HPDE6-E6E7 (cell line): Measurements from ENCODE around the gene TFDP1.
"Not testable (repeated sequence)": the region's sequence is repeated elsewhere in the genome, so short reads cannot be mapped to it uniquely, and the experiment has no call there.

ENCODE experiments used
- DNase-seq: peaks from one replicate; pipeline ENCODE4 v3.0.0; 2011; ENCODE audit warnings: missing footprints; ENCODE audit errors: extremely low spot score

TFDP1 gene

DNA sequence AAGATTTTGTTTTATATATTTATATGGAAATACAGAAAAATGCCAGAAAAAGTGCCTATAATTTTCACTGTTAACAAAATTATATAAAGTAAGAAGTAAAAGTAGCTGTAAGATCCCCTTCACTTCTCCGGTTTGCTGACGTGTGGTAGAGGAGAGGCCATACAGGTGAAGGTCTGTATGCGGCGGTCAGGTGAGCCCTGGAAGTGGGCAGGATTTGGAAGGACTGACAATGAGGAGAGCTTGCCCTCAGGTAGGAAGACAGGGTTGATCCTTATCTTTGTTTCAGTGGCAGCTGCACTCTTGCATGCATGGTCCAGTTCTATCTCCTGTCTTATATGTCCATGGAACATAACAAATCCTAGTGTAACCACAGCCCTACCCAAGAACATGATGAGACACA is 16.9 kb upstream of the TFDP1 start:
- no peak for DNase-seq

DNA sequence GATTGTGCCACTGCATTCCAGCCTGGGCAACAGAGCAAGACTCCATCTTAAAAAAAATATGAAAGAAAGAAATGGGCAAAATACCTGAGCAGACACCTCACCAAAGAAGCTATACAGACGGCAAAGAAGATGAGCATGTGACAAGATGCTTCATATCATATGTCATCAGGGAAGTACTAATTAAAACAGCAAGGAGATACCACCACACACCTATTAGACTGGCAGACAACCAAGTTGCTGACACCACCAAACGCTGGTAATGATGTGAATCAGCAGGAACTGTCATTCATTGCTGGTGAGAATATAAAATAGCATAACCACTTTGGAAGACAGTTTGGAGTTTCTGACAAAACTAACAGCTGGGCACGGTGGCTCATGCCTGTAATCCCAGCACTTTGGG is 11.5 kb upstream of the TFDP1 start:
- no peak for DNase-seq

DNA sequence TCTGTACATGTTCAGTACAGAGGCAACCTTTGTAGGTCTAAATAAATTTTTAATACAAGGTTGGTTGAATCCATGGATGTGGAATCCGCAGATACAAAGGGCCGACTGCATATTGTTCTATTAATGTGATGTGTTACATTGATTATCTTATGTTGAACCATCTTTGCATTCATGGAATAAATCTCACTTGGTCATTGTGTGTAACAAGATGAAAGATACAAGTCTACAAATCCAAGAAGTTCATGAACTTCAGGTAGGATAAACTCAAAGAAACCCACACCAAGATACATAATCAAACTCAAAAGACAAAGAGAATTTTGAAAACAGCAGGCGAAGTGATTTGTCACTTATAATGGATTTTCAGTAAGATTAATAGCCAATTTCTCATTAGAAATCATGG is 8.0 kb upstream of the TFDP1 start:
- no peak for DNase-seq

DNA sequence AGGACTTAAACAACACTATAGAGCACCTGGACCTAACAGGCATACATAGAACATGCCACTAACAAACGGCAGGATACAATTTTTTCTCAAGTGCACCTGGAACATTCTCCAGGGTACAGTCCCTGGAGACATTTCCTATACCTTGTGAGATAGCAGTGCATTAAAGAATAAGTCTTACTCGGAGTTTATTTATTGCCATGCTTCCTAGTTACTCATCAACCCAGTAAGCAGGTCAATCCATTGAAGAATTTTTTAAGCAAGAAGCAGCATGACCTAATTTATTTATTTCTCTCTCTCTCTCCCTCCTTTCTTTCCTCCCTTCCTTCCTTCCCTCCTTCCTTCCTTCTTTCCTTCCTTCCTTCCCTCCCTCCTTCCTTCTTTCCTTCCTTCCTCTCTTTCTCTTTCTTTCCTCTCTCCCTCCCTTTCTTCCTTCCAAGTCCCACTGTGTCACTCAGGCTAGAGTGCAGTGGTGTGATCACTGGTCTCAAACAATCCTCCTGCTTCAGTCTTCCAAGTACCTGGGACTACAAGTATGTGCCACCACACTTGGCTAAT is 6.6 kb upstream of the TFDP1 start:
- no peak for DNase-seq

DNA sequence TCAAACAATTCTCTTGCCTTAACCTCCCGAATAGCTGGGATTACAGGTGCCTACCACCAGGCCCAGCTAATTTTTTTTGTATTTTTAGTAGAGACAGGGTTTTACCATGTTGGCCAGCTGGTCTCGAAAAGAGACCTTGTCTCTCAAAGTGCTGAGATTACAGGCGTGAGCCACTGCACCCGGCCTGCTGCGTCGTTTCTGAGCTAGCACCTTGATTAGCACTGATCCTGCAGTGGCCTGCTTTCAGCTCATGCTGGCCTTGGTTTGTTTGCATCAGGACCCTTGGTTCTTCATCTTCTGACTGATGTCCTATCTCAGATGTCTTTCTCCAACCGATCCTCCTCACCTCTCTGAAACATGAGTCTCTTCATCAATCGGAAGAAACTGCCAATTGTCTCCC is 4.9 kb upstream of the TFDP1 start:
- DNase-seq = no peak

DNA sequence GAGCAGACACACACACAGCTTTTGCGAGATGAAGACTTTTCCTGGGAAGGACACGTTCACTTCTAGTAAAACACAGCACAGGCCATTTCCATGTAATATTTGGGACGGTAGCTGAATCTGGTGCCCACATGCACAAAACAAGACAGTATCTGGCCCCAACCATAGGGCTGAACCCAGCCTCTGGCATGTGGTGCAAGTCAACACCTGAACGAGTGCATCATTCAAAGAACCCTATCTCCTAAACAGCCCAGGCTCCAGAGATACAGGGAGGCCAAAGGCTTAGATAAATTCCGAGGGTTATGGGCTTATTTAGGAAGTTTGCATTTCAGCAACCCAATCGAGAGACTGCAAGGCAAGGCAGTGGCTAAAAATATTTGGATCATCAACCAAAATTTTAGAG is 2.7 kb upstream of the TFDP1 start:
- DNase-seq = no peak

DNA sequence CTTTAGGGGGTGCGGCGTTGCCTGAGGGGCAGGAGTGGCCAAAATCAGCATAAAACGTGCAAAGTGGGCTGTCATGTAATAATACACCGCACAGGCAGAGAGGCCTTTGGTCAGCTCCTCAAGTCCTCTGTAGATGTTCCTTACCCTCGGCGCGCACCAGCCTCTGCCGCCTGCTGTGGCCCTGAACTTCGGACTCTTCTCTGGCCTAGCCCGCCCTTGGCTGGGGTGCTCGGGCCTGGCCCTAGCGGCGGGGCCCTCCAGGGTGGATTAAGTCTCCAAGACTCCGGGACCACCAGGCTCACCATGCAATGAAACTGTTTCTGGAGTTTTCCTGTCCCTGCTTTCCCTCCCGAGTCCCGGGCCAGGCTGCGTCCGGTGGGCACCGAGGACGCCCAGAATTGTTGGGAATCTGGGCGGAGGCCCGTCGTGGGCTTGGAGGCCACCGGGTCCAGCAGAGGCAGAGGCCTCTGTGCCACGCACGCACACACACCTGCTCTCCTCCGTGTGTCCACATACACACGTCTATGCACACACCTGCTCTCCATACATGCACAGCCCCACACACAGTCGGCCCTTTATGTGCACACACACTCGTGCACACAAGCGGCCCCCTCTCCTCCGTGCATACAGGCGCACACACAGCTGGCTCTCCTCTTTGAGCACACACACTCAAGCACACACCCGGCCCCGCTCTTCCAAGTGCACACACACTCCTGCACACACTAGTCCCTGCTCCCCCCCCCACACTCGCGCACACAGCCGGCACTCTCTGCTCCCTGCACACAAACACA is 1.5 kb upstream of the TFDP1 start:
- no peak for DNase-seq

DNA sequence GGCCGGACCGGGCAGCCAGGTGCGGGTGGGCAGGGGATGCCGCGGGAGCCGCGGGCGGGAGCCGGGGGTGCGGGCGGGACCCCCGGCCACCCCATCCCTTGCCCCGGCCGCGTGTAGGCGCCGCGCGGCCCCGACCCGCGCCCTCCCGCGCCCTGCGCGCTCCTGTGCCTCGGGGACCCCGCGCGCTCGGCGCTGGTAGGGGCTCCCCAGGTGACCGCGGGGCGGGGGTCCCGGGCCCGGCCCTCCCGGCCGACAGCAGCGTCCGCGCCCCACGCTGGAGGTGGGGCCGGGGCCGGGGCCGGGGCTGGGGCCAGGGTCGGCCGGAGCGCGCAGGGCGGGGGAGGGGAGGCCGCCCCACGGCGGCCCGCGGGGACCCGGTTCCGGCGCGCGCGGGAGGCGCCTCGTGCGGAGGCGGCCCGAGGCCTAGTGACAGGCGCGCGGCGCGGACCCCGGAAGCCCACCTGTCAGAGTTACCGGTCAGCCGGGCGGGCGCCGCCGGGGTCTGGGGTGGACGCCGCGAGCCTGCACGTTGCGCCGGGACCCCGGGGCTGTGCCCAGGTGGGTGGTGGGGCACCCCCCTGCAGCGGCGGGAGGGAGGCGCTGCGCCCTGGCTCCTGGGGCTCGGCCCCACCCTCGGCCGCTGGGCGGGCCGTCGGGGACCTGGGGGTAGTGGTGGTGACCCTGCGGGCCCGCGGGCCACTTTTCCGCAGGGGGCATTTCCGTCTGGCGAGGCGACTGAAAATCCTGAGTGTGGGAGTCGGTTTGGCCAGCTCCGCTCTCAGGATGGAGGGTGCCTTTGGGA is 518 bp downstream of the TFDP1 start:
- DNase-seq = no peak

DNA sequence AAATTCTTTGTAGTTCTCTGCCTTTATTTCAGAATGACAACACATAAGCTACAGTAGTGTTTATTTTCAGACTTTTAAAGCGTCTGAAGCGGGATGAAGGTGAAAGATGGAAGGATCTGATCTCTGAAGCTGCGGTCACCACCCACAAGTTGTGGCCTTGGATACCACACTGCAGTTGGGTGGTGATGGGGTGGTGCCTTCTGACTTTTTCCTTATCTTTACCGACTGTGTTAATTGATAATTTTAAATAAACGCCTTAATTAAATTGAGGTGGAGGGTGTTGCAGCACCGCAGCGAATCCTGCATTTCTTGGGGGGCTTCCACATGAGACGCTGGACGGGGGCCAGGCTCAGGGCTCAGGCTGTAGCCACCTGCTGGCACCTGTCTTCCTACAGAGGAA is 1.3 kb downstream of the TFDP1 start:
- DNase-seq = no peak

DNA sequence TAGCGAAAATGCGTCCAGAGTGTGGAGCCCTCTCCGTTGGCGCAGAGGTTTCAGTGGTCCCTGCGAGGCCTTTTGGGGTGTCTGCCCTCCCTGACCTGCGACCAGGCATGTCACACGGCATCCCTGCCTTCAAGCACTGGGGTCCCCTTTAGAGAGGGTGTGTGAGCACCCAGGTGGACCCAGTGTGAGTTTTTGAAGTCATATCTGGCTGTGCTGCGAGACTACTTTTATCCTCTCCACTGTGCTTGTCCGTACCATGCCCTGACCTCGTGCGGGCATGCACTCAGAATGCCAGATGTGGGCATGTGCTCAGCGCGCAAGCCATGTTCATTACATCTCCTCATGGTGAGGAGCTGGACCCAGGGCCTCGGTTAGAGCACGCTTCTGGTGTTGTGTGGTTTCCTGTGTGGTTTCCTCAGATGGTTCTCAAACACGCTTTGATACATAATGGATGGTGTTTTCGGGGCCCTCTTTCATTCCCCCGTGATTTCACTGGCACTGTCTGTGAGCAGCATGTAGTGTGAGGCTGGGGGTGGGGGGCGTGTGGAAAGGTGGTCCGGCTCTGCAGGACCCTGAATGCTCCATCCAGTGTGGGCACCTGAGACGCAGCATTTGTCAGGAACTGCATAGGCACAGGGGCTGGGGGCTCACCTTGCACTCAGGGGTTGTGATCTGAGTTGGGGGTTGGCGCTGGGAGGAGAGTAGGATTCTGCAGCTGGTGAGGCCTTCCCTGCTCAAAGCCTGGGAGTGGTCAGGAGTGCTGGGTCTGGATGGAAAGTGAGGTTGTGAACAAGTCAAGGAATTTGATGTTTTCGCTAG is 2.3 kb downstream of the TFDP1 start:
- DNase-seq = no peak

DNA sequence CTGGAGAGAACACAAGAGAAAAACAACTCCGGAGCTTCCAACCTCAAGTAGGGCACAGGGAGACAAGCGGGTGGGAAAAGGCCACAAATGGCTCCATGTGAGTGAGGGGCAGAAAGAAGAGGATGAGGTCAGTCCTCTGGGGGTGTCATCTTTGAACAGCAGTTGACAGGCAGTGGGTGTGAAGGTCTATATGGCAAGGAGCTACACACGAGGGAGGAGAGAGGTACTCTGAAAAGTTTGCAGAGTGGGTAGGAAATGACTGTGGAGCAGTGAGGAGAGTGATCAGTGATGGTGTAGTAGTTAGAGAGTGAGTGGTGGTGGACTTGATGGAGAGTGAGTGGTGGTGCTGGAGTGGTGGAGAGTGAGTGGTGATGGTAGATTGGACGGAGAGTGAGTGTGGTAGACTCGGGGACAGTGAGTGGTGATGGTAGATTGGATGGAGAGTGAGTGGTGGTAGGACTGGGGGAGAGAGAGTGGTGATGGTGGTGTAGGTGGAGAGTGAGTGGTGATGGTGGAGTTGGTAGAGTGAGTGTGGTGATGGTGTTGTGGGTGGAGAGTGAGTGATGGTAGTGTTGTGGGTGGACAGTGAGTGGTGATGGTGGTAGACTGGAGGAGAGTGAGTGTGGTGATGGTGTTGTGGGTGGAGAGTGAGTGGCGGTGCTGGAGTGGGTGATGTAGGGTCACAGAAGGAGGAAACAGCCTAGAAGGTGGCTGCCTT is 4.0 kb downstream of the TFDP1 start:
- no peak for DNase-seq

DNA sequence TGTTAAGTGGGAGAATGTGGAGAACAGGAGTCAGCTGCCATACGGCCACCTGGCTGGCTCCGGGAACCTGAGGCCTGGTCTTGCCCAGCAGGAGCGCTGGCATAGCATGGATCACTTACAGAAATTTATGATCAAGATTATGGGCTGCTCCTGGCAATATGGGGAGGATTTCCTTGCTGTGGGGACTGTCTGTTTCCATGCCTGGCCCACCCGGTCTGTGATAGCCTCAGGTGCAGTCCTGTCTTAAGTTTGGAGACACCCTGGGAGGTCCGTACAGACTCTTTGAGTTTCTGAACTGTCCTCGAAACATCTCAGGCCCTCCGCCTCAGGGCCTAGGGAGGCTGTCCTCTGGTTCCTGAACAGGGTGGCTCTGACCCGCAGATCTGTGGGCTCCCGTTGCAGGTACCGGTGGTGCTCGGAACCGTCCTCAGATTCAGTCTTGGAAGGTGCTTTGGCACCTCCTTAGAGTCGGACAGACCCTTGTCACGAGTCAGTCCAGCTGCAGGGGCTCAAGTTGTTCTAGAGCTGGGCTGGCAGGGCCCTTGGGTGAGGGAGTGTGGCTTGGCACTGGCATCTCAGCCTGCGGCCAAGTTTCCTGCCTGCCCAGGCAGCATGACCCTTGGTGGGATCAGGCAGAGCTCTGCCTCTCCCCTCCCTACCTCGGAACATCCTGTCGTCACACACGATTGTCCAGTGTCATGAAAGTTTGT is 4.9 kb downstream of the TFDP1 start:
- no peak for DNase-seq

DNA sequence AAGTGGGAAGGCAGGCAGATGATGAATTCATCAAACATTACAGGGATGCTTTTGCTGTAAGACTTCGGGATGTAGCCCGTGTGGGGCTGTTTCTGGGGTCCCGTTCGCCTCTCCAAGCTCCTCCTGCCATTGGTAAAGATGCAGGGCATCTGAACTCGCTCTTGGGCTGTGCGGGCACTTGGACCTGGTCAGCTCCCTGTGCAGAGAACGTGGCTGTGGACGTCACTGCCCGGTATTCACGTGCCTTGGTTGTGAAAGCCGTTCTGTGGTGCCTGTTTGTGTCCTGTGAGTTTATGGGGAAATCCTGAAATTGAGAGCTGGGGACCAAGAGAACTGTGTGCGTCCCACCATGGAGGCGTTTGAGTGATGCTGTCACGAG is 5.4 kb downstream of the TFDP1 start:
- DNase-seq = no peak

DNA sequence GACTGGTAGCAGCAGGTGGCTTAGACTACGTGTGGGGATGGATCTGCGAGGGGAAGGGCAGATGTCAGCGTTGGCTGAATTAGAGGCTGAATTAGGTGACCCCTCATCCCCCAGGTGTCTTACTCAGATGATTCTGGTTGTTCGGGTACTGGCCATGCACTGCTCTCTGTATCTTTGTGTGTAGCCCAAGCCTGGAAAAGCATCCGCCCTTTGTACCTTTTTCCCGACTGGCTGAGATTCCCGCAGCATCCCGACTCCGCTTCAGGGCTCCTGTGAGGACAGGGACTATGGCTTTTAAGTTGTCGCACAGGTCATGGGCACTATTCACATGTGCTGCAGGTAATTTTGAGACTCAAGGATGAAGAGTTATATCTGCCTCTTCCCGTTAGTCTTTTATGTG is 7.2 kb downstream of the TFDP1 start:
- DNase-seq = no peak

DNA sequence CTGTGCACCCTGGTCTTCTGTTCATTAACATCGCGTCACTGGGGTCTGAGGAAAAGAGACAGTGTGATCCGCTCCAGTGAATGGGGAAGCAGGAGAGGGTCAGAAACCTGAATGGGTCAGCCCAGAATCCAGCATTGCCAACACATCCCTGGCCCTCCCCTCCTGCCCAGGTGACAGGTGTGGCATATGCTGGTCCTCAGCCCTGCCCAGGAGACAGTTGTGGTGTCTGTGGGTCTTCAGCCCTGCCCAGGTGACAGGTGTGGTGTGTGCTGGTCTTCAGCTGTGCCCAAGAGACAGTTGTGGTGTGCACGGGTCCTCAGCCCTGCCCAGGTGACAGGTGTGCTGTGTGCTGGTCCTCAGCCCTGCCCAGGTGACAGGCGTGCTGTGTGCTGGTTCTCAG is 8.0 kb downstream of the TFDP1 start:
- no peak for DNase-seq

DNA sequence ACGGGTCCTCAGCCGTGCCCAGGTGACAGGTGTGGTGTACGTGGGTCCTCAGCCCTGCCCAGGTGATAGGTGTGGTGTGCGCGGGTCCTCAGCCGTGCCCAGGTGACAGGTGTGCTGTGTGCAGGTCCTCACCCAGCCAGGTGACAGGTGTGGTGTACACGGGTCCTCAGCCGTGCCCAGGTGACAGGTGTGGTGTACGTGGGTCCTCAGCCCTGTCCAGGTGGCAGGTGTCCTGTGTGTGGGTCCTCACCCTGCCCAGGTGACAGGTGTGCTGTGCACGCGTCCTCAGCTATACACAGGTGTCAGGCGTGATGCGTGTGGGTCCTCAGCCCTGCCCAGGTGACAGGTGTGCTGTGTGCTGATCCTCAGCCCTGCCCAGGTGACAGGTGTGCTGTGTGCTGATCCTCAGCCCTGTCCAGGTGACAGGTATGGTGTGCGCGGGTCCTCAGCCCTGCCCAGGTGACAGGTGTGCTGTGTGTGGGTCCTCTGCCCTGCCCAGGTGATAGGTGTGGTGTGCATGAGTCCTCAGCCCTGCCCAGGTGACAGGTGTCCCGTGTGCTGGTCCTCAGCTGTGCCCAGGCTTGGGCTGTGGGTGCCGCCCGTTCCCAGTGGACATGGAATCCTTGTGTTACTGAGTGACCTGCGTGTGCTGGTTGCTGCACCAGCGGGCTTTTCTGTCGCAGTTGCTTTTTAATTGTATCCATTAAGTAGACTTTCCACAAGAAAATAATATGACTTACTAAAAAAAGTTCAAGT is 9.7 kb downstream of the TFDP1 start:
- not testable (repeated sequence) for DNase-seq

DNA sequence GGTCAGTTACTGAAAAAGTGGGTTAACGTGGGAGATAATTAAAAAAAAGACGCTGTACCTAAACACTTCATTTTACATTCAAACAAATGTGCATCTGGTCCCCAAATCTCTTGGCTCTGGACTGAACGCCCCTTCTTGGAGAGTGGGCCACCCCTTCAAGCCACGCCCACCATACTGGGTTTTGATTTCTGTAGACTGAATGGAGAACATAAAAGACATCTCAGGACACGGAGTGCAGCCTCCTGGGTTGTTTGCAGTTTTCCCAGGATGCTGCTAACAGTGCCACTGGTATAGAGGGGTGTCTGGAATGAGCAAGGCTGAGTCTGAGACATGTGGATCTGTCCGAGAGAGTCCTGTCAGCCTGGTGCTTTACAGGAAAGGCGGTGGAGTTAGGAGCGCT is 10.6 kb downstream of the TFDP1 start:
- DNase-seq = no peak

DNA sequence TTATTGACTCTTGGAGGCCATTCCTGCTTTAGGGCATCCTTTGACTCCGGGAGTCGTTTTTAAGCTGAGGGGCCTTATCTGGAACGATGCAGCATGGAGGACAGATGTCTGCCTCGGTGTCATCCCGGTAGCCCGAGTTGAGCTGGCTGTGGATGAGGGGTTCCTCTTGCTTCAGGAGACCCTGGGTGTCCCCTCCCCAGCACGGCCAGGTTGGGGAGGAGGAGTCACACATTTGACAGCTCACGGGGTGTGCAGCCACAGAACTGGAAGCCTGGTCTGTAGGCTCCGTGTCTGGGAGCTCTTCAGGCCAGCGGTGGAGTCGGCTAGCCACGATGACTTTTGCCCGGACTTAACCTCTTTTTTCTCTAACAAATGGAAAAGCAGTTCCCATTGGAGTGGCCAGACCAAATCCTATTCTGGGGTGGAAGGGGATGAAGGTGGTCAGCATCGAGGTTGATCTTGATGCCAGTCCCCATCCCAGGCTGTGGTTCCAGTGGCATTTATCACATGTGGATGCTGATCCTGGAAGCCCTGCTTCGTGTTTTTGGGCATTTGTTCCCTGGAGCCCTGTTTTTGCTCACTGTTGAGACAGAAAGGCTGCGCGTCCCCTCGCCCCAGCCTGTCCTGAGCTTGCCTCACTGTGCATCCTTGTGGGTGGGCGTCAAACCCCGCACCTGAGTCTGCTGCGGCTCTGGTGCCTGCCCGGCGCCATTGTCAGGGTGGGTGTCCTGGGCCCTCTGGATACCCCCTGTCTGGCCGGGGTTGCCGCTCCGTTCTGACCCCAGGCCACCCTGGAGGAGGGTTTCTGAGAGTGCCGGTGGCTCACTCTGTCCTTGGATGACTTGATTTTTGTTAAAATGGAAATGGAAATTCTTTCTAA is 12.0 kb downstream of the TFDP1 start:
- no peak for DNase-seq

DNA sequence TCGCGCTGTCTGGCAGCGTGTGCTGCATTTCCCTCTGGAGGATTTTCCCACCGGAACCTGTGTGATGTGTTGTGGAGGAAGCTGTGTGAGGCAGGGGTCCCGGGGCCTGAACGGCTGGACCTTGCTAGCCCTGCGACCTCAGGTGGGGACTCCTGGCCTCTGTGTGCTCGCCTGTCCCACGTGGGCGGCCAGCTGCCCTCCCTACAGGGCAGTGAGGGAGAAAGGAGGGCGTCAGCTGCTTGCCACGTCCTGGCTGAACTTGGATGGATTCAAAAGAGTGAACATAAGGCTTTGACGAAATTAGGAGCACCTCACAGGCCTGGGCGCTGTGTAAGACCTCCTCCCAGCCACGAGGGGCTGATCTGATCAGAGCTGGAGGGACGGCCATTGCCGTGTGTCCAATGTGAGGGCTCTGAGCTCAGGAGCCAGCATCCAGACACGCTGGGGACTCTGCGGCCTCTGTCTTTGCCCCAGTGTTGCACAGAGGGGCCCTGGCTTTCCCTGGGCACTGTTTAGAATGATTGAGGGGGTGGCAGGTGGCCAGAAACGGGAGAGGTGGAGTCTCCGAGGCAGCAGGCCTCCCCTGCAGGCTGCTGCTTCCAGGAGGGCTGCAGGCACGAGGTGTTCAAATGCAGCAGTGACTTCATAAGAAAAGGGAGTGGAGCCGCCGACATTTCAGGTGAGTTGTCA is 13.0 kb downstream of the TFDP1 start:
- DNase-seq = no peak
